Measurements from ENCODE around the gene FOXJ2.
A peak's percentile ranks its signal among the peaks of the same experiment; 100 is the strongest.
"Not testable (repeated sequence)": the region's sequence is repeated elsewhere in the genome, so short reads cannot be mapped to it uniquely, and the experiment has no call there.

FOXJ2 gene

DNA sequence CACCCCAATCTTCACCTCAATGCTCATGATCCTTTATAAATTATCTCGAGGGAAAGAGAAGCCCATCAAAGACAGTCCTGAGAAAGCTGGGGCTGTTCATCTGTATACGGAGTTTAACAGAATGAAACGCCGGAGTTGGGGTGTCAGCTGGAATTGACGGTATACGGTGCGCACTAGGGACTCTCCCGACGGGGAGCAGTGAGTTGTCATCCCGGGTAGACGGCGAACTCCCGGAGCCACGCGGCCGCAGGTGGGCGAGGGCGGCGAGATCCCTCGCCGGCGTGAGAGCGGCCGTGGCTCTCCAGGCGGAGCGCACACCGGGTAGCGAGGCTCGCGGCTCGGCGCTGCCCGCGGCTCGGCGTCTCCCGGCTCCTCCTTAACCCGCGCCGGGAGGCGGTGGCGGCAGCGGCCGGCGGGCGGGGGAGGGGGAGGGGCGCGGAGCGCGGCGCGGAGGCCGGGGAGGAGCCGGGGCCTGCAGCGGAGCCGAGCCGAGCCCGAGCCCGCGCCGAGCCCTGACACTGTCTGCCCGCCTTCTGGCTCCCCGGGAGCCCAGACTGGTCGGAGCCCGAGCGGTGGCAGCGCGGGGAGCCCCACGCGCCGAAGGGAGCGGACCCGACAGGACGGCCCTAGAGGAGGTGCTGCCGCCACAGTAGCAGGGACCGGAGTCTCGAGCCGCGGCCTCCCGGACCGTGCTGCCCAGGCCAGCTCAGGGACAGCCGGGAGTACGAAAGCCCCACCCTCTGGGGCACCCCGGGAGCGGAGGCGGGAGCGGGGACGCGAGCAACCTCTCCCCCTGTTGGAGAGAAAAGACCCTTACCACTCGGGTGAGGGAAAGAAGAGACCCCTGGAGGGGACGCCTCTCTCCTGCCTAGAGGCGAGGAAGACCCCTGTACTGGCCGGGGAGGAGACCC is at the start of gene FOXJ2:
Gene FOXJ2 (plus strand): TSS at position 475 of the 911 bp plus-strand sequence. CDS start 7,117 bp downstream, outside the sequence.
- DNase-seq: no peak

DNA sequence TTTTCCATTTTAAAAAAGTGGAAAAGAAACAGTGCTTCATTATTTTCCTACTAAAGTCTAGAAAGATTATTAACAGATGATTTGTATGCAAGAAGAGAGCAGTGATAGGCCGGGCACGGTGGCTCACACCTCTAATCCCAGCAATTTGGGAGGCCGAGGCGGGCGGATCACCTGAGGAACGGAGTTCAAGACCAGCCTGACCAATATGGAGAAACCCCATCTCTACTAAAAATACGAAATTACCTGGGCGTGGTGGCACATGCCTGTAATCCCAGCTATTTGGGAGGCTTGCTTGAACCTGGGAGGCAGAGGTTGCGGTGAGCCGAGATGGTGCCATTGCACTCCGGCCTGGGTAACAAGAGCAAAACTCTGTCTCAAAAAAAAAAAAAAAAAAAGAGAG is 49.5 kb upstream of the FOXJ2 start:
- DNase-seq: not testable (repeated sequence)

DNA sequence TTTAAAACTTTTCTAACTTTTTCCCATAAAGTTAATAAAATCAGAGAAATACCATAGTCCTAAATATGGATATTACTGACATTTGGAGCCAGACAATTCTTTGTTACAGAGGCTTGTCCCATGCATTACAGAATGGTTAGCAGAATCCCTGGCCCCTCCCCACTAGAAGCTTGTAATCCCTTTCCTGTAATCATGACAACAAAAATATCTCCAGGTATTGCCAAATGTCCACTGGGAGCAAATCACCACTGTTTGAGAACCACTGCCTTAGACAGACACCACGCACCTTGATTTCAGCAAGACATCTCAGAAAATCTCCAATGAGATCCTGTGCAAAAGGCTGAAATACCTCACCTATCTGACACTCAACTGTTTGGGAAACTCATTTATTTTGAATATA is 49.1 kb upstream of the FOXJ2 start:
- not testable (repeated sequence) for DNase-seq

DNA sequence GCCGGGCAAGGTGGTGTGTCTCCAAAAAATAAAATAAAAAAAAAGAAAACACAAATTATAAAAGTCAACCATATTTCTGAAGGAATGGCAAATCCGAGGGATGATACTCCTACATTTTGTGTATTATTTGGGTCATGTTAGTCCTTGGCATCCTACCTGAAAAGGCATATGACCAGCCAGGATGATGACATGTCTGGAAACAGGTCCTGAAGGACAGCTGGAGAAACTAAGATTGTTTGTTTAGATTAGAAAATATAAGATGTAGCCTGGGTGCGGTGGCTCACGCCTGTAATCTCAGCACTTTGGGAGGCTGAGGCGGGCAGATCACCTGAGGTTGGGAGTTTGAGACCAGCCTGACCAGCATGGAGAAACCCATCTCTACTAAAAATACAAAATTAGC is 47.6 kb upstream of the FOXJ2 start:
- no peak for DNase-seq

DNA sequence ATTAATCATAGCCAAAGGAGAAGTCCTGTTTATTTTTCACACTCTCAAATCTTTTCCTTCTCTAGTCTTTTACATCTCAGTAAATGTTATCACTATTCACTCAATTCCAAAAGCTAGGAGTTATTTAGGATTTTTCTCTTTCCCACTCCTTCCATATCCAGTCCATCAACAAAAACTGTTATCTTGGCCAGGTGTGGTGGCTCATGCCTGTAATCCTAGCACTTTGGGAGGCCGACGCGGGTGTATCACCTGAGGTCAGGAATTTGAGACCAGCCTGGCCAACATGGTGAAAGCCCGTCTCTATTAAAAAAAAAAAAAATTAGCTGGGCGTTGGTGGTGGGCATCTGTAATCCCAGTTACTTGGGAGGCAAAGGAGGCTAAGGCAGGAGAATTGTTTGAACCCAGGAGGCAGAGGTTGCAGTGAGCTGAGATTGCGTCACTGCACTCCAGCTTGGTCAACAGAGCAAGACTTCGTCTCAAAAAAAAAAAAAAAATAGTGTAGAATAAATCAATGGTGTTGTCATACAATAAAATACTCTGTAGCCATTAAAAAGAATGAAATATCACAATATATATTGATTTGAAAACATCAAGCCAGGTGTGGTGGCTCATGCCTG is 46.6 kb upstream of the FOXJ2 start:
- no peak for DNase-seq

DNA sequence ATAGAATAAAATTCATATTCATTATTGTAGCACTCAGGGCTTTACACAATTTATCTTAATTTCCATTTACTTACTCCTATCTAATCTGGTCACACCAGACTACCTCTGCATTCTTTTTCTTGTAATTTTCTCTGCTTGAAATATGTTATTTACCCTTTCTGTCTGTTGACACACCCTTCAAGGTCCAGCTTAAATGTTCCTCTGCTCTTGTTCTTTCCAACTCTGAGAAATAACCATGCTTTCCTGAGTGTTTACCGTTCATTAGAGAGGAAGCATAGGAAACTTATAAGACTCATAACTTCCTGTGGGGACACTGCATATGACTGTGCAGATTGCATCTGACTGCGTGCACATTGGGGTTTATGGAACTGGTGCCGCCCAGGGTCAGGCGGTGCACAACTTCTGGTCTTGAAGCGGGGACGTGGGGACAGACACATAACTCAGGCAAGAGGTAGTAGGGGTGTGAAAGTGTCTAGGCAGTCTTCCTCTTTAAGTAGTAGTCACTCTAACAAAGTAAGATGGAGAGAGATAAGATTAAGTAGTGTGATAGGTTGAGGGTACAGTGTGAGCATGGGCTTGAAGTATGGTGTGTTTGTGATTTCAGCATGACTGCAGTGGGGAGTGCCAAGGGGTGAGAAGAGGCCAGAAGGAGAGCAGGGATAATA is 42.6 kb upstream of the FOXJ2 start:
- DNase-seq: no peak

DNA sequence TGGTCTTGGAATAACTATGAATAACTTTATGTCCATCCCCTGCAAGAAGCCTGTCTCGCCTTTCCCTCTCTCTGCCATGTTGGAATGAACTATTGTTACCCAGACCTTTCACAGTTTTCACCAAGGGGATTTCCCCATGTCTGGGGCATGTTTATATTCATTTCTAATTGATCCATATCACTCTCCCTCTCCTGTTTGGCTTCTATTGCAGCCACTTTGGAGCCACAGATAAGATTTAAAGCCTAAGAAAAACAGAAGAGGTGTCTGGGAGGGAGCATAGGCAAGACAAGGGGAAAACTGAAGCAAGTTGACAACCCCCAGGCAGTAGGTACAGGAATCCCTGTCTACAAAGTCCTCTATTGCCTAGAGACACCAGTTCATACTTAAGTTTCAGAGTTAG is 41.0 kb upstream of the FOXJ2 start:
- DNase-seq: no peak

DNA sequence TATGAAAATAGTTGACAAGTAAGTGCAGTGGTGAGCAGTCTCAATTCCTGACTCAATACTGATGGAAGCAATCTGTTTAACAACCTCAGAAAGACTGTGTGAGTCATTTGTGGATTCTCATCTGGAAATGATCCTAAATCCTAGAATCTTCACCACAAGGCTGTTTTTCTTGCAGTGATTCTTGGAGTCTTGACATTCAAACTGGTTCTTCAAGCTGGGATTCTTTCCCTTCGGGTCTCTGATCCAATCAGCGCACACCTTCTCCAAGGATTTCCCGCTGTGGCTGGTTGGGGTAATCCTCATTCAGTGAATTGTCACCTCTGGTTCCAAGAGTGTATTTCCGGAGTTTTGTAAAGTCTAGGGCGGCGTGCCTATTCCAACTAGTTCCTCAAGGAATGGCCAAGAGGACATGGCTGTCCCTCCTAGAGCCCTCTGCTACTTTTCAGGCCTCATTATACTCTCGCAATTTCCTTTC is 37.7 kb upstream of the FOXJ2 start:
- no peak for DNase-seq

DNA sequence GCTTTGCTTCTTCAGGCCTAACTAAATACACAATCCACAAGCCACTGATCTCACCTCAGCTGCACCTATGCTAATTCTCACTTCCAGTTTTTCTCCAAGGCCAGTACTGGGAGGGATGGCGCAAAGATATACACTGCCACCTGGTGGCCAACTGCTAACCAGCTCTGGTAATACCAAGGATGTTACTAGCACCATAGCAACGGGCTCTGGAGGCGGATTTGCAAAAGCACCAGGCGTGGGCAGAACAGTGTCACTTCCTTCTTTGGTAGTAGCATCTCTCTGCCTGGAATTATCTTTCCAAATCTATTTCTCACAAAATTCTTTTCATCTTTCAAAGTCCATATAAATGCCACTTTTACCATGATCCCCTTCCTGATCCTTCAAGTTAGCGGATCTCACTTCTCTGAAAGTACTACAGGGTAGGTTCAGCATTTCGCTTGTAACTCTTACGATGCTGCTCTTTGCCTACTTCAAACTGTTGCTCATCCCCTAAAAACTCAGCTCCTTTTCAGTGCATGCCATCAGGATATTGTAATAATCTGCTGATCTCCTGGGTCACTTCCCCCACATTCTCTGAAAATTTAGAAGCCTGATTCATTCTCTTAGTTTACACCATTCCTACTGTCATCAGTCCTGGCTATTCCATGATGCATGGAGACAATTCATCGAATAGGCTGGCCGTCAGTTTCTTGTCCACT is 37.1 kb upstream of the FOXJ2 start:
- no peak for DNase-seq

DNA sequence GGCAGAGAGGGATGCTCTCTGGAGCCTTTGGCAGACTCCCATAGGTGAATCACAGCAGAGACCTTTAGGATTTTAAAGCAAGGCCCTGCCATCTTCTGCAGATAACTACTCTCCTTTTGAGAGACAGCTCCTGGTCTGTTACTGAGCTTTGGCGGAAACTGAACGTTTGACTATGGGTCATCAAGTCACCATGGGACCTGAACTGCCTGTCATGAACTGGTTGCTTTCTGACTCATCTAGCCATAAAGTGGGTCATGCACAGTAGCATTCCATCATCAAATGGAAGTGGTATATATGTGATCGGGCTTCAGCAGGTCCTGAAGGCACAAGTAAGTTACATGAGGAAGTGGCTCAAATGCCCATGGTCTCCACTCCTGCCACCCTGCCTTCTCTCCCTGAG is 31.7 kb upstream of the FOXJ2 start:
- DNase-seq: not testable (repeated sequence)

DNA sequence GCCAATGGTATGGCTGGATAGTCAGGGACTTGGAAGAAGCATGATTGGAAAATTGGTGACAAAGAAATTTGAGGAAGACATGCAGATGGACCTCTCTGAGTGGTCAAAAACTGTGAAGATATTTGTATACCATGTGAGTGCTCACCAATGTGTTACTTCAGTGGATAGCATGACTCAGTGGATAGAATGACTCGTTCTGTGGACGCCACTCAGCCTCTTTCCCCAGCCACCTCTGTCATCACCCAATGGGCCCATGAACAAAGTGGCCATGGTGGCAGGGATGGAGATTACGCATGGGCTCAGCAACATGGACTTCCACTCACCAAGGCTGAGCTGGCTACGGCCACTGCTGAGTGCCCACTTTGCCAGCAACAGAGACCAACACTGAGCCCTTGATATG is 31.0 kb upstream of the FOXJ2 start:
- not testable (repeated sequence) for DNase-seq

DNA sequence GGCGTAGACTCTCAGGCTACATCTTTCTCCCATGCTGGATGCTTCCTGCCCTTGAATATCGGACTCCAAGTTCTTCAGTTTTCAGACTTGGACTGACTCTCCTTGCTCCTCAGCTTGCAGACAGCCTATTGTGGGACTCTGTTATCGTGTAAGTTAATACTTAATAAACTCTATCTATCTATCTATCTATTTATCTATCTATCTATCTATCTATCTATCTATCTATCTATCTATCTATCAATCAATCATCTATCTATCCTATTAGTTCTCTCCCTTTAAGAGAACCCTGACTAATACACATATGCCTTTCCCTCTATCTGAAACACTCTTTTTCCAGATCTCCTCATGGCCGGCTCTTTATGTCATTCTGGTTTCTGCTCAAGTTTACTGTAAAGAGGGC is 27.6 kb upstream of the FOXJ2 start:
- DNase-seq: not testable (repeated sequence)

DNA sequence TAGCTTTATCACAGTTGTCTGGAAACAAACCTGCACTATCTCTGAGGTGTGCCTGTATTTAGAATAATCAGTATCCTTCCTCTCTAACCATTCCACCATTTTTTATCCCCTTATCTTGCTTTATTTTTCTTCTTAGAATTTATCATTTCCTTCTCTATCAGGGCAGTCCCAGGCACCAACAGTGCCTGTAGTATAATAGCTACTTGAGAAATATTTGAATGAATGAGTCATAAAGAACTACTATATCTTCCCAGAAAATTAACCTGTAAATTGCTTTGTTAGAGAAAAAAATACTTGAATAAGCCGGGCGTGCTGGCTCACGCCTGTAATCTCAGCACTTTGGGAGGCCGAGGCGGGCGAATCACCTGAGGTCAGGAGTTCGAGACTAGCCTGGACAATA is 21.2 kb upstream of the FOXJ2 start:
- DNase-seq: no peak

DNA sequence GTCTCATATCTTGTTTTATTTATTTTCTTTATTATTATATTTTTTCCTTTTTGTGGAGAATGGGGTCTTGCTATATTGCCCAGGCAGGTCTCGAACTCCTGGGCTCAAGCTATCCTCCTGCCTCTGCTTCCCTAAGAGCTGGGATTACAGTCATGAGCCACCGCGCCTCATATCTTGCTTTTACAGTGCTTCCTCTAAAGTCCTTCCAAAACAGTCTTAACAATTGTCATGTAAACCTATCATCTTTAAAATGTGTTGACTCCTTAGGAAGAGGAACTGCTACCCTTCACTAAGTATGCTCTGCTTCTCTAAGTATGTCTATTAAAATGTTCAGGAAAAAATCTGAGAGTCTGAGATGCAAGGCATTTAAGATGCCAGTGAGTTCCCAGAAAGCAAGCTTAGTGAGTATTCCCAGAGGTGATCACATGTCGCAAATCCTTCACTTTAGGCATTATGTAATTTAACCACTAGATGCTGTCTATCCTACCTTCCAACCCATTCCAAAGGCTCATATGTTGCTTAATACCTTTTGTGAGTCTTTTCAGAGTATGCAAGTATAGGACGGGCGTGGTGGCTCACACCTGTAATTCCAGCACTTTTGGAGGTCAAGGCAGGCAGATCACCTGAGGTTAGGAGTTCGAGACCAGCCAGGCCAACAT is 19.7 kb upstream of the FOXJ2 start:
- no peak for DNase-seq

DNA sequence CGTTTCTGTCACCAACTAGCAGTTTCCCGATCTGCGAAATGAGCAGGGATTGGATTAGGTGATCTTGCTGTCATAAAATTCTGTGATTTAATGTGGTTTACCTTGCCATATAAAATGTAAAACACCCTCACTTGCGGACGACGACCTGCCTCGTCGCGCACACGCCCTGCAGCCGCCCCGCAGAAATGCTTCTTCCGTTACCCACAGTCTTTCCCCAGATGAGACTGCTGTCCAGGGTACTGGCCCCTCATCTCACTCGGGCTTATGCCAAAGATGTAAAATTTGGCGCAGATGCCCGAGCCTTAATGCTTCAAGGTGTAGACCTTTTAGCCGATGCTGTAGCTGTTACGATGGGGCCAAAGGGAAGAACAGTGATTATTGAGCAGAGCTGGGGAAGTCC is 17.7 kb upstream of the FOXJ2 start:
- no peak for DNase-seq

DNA sequence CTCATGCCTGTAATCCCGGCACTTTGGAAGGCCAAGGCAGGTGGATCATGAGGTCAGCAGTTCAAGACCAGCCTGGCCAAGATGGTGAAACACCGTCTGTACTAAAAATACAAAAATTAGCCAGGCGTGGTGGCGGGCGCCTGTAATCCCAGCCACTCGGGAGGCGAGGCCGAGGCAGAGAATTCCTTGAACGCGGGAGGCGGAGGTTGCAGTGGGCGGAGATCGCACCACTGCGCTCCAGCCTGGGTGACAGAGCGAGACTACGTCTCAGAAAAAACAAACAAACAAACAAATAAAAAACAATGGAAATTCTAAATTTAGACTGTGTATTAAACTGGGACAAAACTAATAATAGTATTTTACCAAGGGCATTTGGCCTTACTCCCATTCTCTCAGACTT is 14.3 kb upstream of the FOXJ2 start:
- not testable (repeated sequence) for DNase-seq

DNA sequence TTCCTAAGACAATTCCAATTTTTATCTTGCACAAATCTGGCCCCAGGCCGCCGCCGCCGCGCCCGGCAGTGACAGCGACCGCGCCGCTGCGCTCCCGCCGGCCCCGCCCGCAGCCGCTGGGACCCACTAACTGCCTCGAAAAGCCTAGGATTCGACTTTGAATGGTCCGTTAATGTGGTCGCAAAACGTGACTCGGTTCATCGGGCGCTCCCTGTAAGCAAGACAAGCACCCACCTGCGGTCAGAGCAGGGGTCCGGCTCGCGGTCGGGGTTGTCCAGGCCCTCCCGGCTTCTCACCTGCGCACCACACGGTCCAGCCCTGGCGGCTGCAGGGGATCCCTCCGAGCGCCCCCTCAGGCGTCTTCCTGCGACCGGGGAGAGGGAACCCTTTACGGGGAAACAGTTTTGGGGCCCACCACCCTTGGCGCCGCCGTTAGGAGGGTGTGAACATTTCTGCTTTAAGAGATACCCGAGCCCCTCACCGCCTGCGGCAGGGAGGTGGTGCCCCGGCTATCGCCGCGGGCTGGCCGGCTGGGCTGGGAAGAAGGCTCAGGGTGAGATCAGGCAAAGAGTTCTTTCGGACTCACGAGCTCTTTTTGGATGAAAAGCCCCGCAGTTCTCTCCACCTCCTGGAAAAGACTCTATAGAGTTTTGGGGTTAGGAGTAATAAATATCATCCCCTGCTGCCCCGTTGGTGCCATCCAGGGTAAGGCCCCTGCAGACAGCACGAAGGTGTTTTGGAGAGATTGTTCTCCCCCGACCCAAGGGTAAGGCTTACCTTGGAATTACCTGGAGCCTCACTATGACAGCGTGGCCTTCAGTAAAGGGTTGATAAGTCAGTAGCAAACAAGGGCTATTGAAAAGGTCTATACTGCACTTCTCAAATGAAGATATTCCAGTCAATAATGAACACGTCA is 13.6 kb upstream of the FOXJ2 start:
- no peak for DNase-seq

DNA sequence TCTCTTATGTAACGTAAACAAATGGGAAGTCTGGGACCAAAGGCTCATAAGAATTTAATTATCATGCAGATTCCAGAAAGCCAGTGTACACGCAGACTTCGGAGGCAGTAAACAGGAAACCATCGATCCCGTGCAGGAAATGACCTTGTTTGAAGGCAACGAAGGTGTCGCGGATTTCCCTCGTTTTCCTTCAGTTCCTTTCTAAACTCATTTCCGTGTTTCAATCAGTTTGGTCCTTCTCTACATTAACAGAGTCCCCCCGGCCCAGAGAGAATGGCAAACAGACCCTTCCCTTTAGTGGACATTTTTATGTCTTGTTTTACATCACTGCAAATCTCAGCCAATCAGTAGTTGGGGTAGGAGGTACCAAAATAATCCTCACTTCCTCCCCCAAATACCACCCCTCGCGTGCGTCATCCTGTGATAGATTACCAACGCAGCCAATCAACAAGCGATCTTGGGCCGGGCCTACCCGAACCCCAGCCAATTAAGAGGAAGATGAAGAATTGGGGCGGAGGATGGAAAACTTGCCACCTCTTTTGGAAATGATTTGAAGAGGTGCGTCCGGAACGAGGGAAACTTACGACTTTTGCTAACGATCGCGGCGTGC is 6.1 kb upstream of the FOXJ2 start:
- peak; percentile 60 for DNase-seq

DNA sequence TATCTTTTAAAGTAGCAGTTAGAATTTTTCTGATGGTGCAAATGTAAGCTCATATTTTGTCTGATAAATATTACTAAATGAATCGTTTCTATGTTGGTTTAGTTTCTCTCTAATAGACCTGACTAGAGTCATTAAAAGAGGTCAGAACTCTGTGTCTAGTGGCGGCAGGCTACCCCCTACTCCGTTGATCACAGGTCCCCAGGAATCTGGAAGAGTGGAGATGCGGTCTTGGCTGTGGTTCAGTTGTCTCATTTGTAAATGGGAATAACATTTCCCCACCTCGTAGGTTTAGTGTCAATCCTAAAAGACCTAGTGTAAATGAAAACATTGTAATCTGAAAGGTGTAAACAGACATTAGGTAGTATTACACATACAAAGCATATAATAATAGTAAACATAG is 4.7 kb upstream of the FOXJ2 start:
- no peak for DNase-seq

DNA sequence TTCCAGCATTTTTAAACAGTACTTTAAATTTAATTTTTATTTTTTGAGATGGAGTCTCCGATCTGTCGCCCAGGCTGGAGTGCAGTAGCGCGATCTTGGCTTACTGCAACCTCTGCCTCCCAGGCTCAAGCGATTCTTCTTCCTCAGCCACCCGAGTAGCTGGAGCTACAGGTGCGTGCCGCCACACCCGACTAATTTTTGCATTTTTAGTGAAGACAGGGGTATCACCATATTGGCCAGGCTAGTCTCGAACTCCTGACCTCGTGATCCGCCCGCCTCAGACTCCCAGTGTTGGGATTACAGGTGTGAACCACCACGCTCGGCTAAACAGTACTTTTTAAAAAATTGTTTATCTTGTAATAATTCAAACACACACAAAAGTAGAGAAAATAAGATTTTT is 4.2 kb upstream of the FOXJ2 start:
- no peak for DNase-seq

DNA sequence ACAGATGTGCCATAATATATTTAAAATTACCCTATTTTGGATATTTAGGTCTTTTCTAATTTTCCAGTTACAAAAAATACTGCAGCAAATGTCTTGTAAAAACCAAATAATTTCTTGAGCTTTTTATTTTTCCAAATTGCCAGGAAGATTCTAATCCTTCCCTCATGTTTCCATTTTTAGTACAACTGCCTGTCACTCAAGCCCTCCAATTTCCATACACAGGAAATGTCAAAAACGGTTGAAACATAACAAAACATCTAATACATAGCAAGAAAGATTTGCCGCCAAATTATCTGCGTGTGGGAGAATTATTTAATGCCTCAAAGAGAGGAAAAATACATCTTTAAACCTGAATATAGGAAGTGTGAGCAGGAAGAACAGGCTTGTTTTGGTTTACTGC is 2.3 kb upstream of the FOXJ2 start:
- no peak for DNase-seq
